Nephron (organoid): Measurements from ENCODE around the gene CNDP1.
A peak's percentile ranks its signal among the peaks of the same experiment; 100 is the strongest.

ENCODE experiments used
- H3K27ac Mint-ChIP-seq, 3 experiments: 2 replicates each; pipeline ENCODE4 v1.8.0; 2020; ENCODE audit warnings: mixed read lengths in 3 of 3, mild to moderate bottlenecking in 2 of 3, moderate library complexity in 1 of 3
- H3K27me3 Mint-ChIP-seq: 2 replicates; pipeline ENCODE4 v1.8.0; 2021; ENCODE audit warnings: low read depth, mild to moderate bottlenecking, moderate library complexity, mixed read lengths
- H3K36me3 Mint-ChIP-seq: 2 replicates; pipeline ENCODE4 v1.8.0; 2020; ENCODE audit warnings: low read depth, mixed read lengths
- H3K4me1 Mint-ChIP-seq: 2 replicates; pipeline ENCODE4 v1.8.0; 2020; ENCODE audit warnings: mixed read lengths
- H3K4me3 Mint-ChIP-seq, 3 experiments: 2 replicates each; pipeline ENCODE4 v1.8.0; 2020; ENCODE audit warnings: mild to moderate bottlenecking in 3 of 3, mixed read lengths in 3 of 3, moderate library complexity in 2 of 3
- H3K9me3 Mint-ChIP-seq: 2 replicates; pipeline ENCODE4 v1.8.0; 2020; ENCODE audit warnings: mixed read lengths
- CTCF ChIP-seq, 3 experiments: fragments of 200-600 bp; sonication (generic); IDR thresholded peaks; one replicate each; pipeline ENCODE4 v1.5.0; 2021; ENCODE audit warnings: antibody characterized with exemption in 3 of 3; ENCODE audit not compliant: unreplicated experiment in 3 of 3

CNDP1 gene

GRCh38 chr18:74549591-74550104, 15.3 kb downstream of the CNDP1 start:
- no peak overlapping the region for H3K4me3 Mint-ChIP-seq
- no peak for TF ChIP-seq CTCF (IDR thresholded peaks at IDR 0.05; ENCODE audit: unreplicated experiment in 3 of 3)
- peaks cover 12% of the 10 kb centered on the region for H3K36me3 Mint-ChIP-seq
- H3K27me3 Mint-ChIP-seq: peaks cover 11% of the 10 kb centered on the region
- H3K4me1 Mint-ChIP-seq: peaks cover 4% of the 10 kb centered on the region
- no peak overlapping the region for H3K27ac Mint-ChIP-seq
- H3K9me3 Mint-ChIP-seq: peaks cover 43% of the 10 kb centered on the region

GRCh38 chr18:74550886-74551285, 16.6 kb downstream of the CNDP1 start:
- Mint-ChIP-seq H3K27ac (no peak overlapping the region), H3K4me1 (peaks cover 4% of the 10 kb centered on the region), H3K9me3 (peaks cover 43% of the 10 kb centered on the region), H3K27me3 (peaks cover 15% of the 10 kb centered on the region), H3K4me3 (no peak overlapping the region), H3K36me3 (peaks cover 12% of the 10 kb centered on the region)
- TF ChIP-seq CTCF (IDR thresholded peaks at IDR 0.05; ENCODE audit: unreplicated experiment in 3 of 3): no peak

GRCh38 chr18:74551452-74551851, 17.2 kb downstream of the CNDP1 start:
- Mint-ChIP-seq H3K27me3 (peaks cover 17% of the 10 kb centered on the region), H3K27ac (no peak overlapping the region), H3K9me3 (peaks cover 43% of the 10 kb centered on the region), H3K4me1 (peaks cover 4% of the 10 kb centered on the region), H3K36me3 (peaks cover 12% of the 10 kb centered on the region), H3K4me3 (no peak overlapping the region)
- TF ChIP-seq CTCF (IDR thresholded peaks at IDR 0.05; ENCODE audit: unreplicated experiment in 3 of 3): no peak

GRCh38 chr18:74551936-74552555, 17.7 kb downstream of the CNDP1 start:
- Mint-ChIP-seq H3K27ac (peak overlapping the region in 1 of 3 experiments; percentile 35), H3K9me3 (peaks cover 41% of the 10 kb centered on the region), H3K27me3 (peaks cover 19% of the 10 kb centered on the region), H3K36me3 (peaks cover 12% of the 10 kb centered on the region), H3K4me3 (no peak overlapping the region), H3K4me1 (peaks cover 4% of the 10 kb centered on the region)
- peak; percentile 72 to 84 (median 76) for TF ChIP-seq CTCF (IDR thresholded peaks at IDR 0.05; ENCODE audit: unreplicated experiment in 3 of 3)

GRCh38 chr18:74556126-74556525, 21.8 kb downstream of the CNDP1 start:
- peaks cover 7% of the 10 kb centered on the region for H3K9me3 Mint-ChIP-seq
- no peak overlapping the region for H3K4me3 Mint-ChIP-seq
- H3K36me3 Mint-ChIP-seq: peaks cover 6% of the 10 kb centered on the region
- H3K4me1 Mint-ChIP-seq: peaks cover 4% of the 10 kb centered on the region
- TF ChIP-seq CTCF (IDR thresholded peaks at IDR 0.05; ENCODE audit: unreplicated experiment in 3 of 3): no peak
- no peak overlapping the region for H3K27ac Mint-ChIP-seq
- H3K27me3 Mint-ChIP-seq: peaks cover 27% of the 10 kb centered on the region

- Mint-ChIP-seq H3K9me3 (peaks cover 2% of the 10 kb centered on the region), H3K27ac (no peak overlapping the region), H3K27me3 (peaks cover 27% of the 10 kb centered on the region), H3K36me3 (no peaks in the 10 kb centered on the region), H3K4me3 (no peak overlapping the region), H3K4me1 (peaks cover 6% of the 10 kb centered on the region)
- no peak for TF ChIP-seq CTCF (IDR thresholded peaks at IDR 0.05; ENCODE audit: unreplicated experiment in 3 of 3)
These were observed 23.8 kb downstream of the CNDP1 start for GRCh38 chr18:74558096-74558495.
